Heart right ventricle (tissue), 16 donors: ENCODE results near the gene CPA2. TPM values are rescaled to one million over a fixed set of nuclear protein-coding genes. Genes with fewer than 3 reads are reported as not detected.

ENCODE experiments used
- ATAC-seq, 8 donors: fragments of 200-7000 bp; cut with Tn5 transposase; one replicate each; pipeline ENCODE4 v1.9.1; 2020; ENCODE audit warnings: mild to moderate bottlenecking in 8 of 8, moderate library complexity in 8 of 8, moderate number of reproducible peaks in 1 of 8
- DNase-seq, 2 donors: peaks; one replicate each; pipeline ENCODE4 v3.0.0-alpha.2; 2020
- H3K27ac ChIP-seq, 10 donors: fragments of 200-600 bp; sonication (generic) in 2 of 10; one replicate each; pipeline versions ENCODE4 v1.5.0 to v1.8.0; 2020 to 2022; ENCODE audit warnings: mild to moderate bottlenecking in 3 of 10
- H3K27me3 ChIP-seq, 7 donors: fragments of 200-600 bp; one replicate each; pipeline ENCODE4 v1.8.0; 2021 to 2022; ENCODE audit warnings: mild to moderate bottlenecking in 2 of 7
- H3K36me3 ChIP-seq, 9 donors: fragments of 200-600 bp; sonication (generic) in 1 of 9; one replicate each; pipeline versions ENCODE4 v1.5.0 to v1.8.0; 2020 to 2022; ENCODE audit warnings: mild to moderate bottlenecking in 2 of 9
- H3K4me1 ChIP-seq, 9 donors: fragments of 200-600 bp; sonication (generic) in 1 of 9; one replicate each; pipeline versions ENCODE4 v1.5.0 to v1.8.0; 2020 to 2022; ENCODE audit warnings: mild to moderate bottlenecking in 4 of 9
- H3K4me3 ChIP-seq, 10 donors: fragments of 200-600 bp; sonication (generic) in 2 of 10; one replicate each; pipeline versions ENCODE4 v1.5.0 to v1.8.0; 2020 to 2022; ENCODE audit warnings: mild to moderate bottlenecking in 7 of 10, moderate library complexity in 2 of 10
- H3K9me3 ChIP-seq, 11 donors: fragments of 200-600 bp in 10 of 11; sonication (generic) in 2 of 11; one replicate each; pipeline versions ENCODE4 v1.5.0 to v1.8.0; 2013 to 2022; ENCODE audit warnings: mild to moderate bottlenecking in 2 of 11, control low read depth in 1 of 11, moderate library complexity in 1 of 11
- CTCF ChIP-seq, 9 donors: fragments of 200-600 bp; sonication (generic) in 2 of 9; IDR thresholded peaks; one replicate each; pipeline versions ENCODE4 v1.5.0 to v1.8.0; 2021 to 2022; ENCODE audit warnings: antibody characterized with exemption in 9 of 9, mild to moderate bottlenecking in 5 of 9, moderate library complexity in 1 of 9
- WGBS, 2 donors: extraction: QIAGEN DNeasy Blood & Tissue Kit; methylation state at CpG; one replicate each; pipeline ENCODE4 v1.1.7; 2013; ENCODE audit warnings: inconsistent platforms in 1 of 2; 5-methylcytosine and 5-hydroxymethylcytosine counted together
- intact Hi-C, 10 donors: fragments of 100-400 bp; cut with DNase I; formaldehyde crosslinking; loops; one replicate each; pipeline versions ENCODE4 v1.11.1 to v1.14.2; 2022
- polyA plus RNA-seq, 2 donors: library from polyadenylated mRNA; stranded (reverse); fragments of 200-250 nt; gene quantifications; one replicate each; pipeline ENCODE4 v1.2.3, GENCODE V29; 2013
- total RNA-seq, 10 donors: library from RNA; stranded (reverse); fragmentation: NEBNext Ultra II Directional in 3 of 10; extraction: Animal tissue kit (Norgen Biotek cat#: 25700) in 3 of 10; gene quantifications; one replicate each; pipeline versions ENCODE4 v1.2.1 to v1.2.4, GENCODE V29; 2021 to 2023
- donor health status: Arrhythmogenic right ventricular cardiomyopathy.
- donor health status: ischemic (EF 13 %, LVEDD 7.1; RV severe dilation, severe dysfunction).
- donor health status: healthy with polysubstance abuse.
- donor health status: DM: no; HTN: yes; CAD: no.
- donor health status: DM: no; HTN: no; CAD: no.
- donor health status: ischemic (EF 25% LVEDD 6.9; RV normal size, moderate dysfunction).
- donor health status: ischemic (EF 25% LVEDD 5.7; RV mildly dilated, moderate dysfunction).
- donor health status: healthy.
- donor health status: DM: yes; HTN: yes; CAD: no.
- donor health status: Ischemic cardiomyopathy.
- donor health status: ischemic (EF 35%, LVEDD 5.7; RV mildly dilated, moderate dysfunction).
- donor health status: nonischemic (EF 11% LVEDD 7.7; RV severe dilation, severe dysfunction).
- donor health status: DM: yes; HTN: yes; CAD: no.
- donor health status: PGD.
- donor health status: ischemic (EF 29% LVEDD 5.4; RV normal size, mild dysfunction).
- donor health status: nonischemic (EF 23%, LVEDD 6.1; RV moderate dilation, normal function).

Gene CPA2
- total and polyA plus RNA-seq, 12 donors: 0.23 to 1.1 (median 0.89) TPM; not detected in 4

GRCh38 chr7:130279906-130280305, 13.2 kb downstream of the CPA2 start:
- Histone ChIP-seq H3K27ac (no peak overlapping the region), H3K9me3 (no peaks in the 10 kb centered on the region), H3K27me3 (peaks cover 0 to 12% (median 6%) of the 10 kb centered on the region in 7 donors), H3K36me3 (no peaks in the 10 kb centered on the region), H3K4me1 (peaks cover 0 to 18% (median 0%) of the 10 kb centered on the region in 9 donors), H3K4me3 (no peak overlapping the region)
- DNase-seq: no peak
- no peak for ATAC-seq
- WGBS, 2 donors: 92 to 100% methylated on average over 1 of the region's 1 CpG
- intact Hi-C loops: loop anchor here in 5 of 10 donors (5.0 to 10.0 kb wide), 6 partner anchors 72 to 1105 kb away; partner anchors contain the start of gene MEST (in 2 of the 5)
- TF ChIP-seq CTCF (IDR thresholded peaks at IDR 0.05): no peak

GRCh38 chr7:130281260-130281659, 14.6 kb downstream of the CPA2 start:
- intact Hi-C loops: no loop called here
- Histone ChIP-seq H3K9me3 (no peaks in the 10 kb centered on the region), H3K27me3 (peaks cover 0 to 6% (median 0%) of the 10 kb centered on the region in 7 donors), H3K27ac (no peak overlapping the region), H3K36me3 (no peaks in the 10 kb centered on the region), H3K4me3 (no peak overlapping the region), H3K4me1 (peaks cover 0 to 18% (median 0%) of the 10 kb centered on the region in 9 donors)
- ATAC-seq (peak in 4 of 8 donors; percentile 33 to 48 (median 35)), DNase-seq (no peak)
- no peak for TF ChIP-seq CTCF (IDR thresholded peaks at IDR 0.05)
- 65 to 73% methylated on average over 1 of the region's 1 CpG for WGBS, 2 donors

GRCh38 chr7:130286881-130287280, 20.2 kb downstream of the CPA2 start:
- Histone ChIP-seq H3K9me3 (no peaks in the 10 kb centered on the region), H3K27me3 (peaks cover 0 to 2% (median 0%) of the 10 kb centered on the region in 7 donors), H3K4me1 (no peaks in the 10 kb centered on the region), H3K4me3 (no peak overlapping the region), H3K36me3 (no peaks in the 10 kb centered on the region), H3K27ac (no peak overlapping the region)
- 79 to 95% methylated on average over 1 of the region's 1 CpG for WGBS, 2 donors
- intact Hi-C loops: no loop called here
- ATAC-seq: no peak
- no peak for DNase-seq
- TF ChIP-seq CTCF (IDR thresholded peaks at IDR 0.05): no peak

- Histone ChIP-seq H3K4me3 (no peak overlapping the region), H3K27ac (no peak overlapping the region), H3K36me3 (no peaks in the 10 kb centered on the region), H3K4me1 (peaks cover 0 to 9% (median 0%) of the 10 kb centered on the region in 9 donors), H3K9me3 (no peaks in the 10 kb centered on the region), H3K27me3 (peaks cover 0 to 2% (median 0%) of the 10 kb centered on the region in 7 donors)
- DNase-seq: no peak
- 91 to 92% methylated on average over 4 of the region's 4 CpGs for WGBS, 2 donors
- no peak for TF ChIP-seq CTCF (IDR thresholded peaks at IDR 0.05)
- ATAC-seq: no peak
- intact Hi-C loops: no loop called here
Measured at GRCh38 chr7:130288168-130288567, 21.5 kb downstream of the CPA2 start.
